Transverse colon (tissue), 4 donors: ENCODE measurements around the gene PPARGC1A.

Experiments
- CTCF ChIP-seq, 5 experiments: fragments of 200-600 bp in 3 of 5; fragments of 450-650 bp in 2 of 5; sonication (generic) in 3 of 5; IDR thresholded peaks; 1 replicate in 2 of 5; 2 replicates in 3 of 5; pipeline ENCODE4 v1.5.1; 2016 to 2017; ENCODE audit warnings: antibody characterized with exemption in 5 of 5, inconsistent platforms in 3 of 5, mild to moderate bottlenecking in 2 of 5, moderate library complexity in 1 of 5
- EP300 ChIP-seq: sonication (generic); formaldehyde crosslinking; IDR thresholded peaks from one replicate; pipeline ENCODE4 v1.6.1; 2017; ENCODE audit warnings: antibody characterized with exemption, low read depth
- POLR2A ChIP-seq: fragments of 450-650 bp; IDR thresholded peaks from one replicate; pipeline ENCODE4 v1.6.1; 2016; ENCODE audit warnings: antibody characterized with exemption, mild to moderate bottlenecking, moderate library complexity
- POLR2AphosphoS5 ChIP-seq, 3 donors: sonication (generic); formaldehyde crosslinking; IDR thresholded peaks; one replicate each; pipeline ENCODE4 v1.6.1; 2016; ENCODE audit warnings: antibody characterized with exemption in 3 of 3

- TF ChIP-seq POLR2AphosphoS5 (IDR thresholded peaks at IDR 0.05) (no peak), CTCF (IDR thresholded peaks at IDR 0.05) (no peak), POLR2A (no peak), EP300 (no peak)
Measured at GRCh38 chr4:23923141-23923540, 33.3 kb upstream of the PPARGC1A start.
